ENCODE data around the gene CBS. TPM values are rescaled to one million over a fixed set of nuclear protein-coding genes. Genes with fewer than 3 reads are reported as not detected.
"Not testable (repeated sequence)": the region's sequence is repeated elsewhere in the genome, so short reads cannot be mapped to it uniquely, and the experiment has no call there.

CBS gene
- total RNA-seq, 2 donors from 2014 or later: 8.3 to 9.3 TPM

DNA sequence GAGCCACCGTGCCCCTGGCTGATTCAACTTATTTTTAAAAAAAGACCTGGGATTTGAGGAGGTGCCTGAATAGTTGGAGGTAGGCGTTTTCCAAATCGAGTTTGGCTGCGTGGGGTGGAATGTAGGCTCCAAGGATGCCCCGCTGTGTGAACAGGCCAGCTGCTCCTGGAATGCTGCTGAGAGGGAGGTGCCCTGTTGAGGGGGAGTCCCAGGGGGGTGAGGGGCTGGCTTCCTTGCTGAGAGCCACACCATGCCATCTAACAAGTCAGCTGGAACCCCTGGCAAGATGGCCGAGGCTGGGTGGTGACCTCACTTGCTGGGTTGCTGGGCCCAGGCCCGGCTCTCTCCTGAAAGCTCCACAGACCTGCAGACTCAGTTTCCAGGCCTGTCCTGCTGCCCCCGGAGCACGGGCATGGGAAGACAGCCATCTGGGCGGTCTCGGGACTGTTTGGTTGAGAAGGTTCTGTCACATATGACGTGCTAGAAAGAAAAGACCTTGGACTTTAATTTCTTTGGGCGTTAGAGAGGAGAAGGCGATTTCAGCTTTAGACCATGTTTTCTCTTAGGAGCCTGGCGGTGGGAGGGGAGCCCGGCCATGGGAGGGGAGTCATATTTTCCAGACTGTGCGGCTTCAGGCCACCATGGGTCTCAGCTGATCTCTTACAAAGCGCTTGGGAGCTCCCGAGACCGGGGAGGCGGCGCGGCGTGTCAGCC is 7.1 kb upstream of the CBS start:
- not testable (repeated sequence) for H3K4me3 ChIP-seq; H3K4me1 ChIP-seq; DNase-seq (ENCODE audit: low spot score); H3K9me3 ChIP-seq; H3K27me3 ChIP-seq; H3K36me3 ChIP-seq; H3K27ac ChIP-seq

DNA sequence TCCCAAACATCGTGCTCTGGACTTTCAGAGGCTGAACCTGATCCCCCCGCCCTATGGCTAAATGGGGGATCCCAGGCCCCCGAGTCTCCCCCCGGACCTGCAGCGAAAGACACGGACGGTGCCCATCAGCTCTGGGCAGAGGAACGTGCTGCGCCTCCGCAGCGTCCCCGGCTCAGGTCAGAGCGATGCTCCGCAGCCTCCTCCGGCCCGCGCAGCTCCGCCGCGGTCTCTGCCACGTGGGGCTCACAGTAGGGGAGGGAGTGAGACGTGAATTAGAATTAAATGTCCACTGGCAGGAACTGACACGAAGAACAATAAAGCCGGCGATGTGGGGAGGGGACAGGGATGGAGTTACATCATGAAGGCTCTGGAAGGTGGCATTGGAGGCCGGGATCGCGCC is 1.0 kb upstream of the CBS start:
- H3K27me3 ChIP-seq; DNase-seq (ENCODE audit: low spot score); H3K9me3 ChIP-seq; H3K4me1 ChIP-seq; H3K36me3 ChIP-seq; H3K27ac ChIP-seq; H3K4me3 ChIP-seq: not testable (repeated sequence)

GRCh38 chr21:43076023-43076637 is 495 bp upstream of the CBS start:
- H3K4me1 ChIP-seq; H3K27me3 ChIP-seq; H3K4me3 ChIP-seq; H3K27ac ChIP-seq; H3K36me3 ChIP-seq; H3K9me3 ChIP-seq; DNase-seq (ENCODE audit: low spot score): not testable (repeated sequence)

DNA sequence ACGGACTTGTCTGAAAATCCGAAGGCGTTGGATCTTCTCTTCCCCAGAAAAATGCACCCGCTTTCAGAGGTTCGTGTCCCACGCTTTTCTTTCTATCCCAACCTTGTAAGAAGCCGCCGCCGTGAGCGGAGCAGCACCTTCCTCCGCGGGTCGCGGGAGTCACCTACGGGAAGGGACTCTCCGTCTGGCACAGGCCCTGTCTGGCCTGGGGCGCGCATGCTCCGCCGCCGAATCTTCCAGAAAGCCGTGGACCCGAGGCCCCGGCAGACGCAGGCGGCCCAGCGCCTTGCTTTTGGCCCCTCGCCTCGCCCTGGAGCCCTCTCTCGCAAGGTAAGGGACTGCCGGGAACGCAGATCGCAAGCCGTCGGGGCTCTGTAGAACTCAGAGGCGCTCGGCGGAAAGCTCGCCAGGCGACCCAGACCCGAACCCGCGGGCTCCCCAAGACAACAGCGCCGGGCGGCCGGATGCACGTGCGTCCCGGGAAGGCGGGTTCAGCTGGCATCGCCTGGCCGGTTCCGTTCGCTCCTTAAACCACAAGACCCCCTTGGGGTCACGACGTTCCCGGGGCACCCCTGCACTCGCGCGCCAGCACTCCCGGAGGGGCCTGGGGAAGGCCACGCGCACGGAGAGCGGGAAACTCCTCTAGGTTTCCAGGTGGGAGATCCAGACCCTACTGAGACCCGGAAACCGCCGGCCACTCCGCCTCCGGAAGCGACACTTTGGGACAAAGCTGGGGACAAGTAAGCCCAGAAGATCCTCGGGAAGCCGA is 1.1 kb downstream of the CBS start:
- not testable (repeated sequence) for H3K27me3 ChIP-seq; DNase-seq (ENCODE audit: low spot score); H3K4me1 ChIP-seq; H3K36me3 ChIP-seq; H3K4me3 ChIP-seq; H3K9me3 ChIP-seq; H3K27ac ChIP-seq

GRCh38 chr21:43072742-43073141 is 2.9 kb downstream of the CBS start:
- H3K9me3 ChIP-seq; DNase-seq (ENCODE audit: low spot score); H3K4me3 ChIP-seq: not testable (repeated sequence)

GRCh38 chr21:43069682-43070081 is 6.0 kb downstream of the CBS start:
- not testable (repeated sequence) for DNase-seq (ENCODE audit: low spot score); H3K36me3 ChIP-seq; H3K4me3 ChIP-seq; H3K9me3 ChIP-seq; H3K4me1 ChIP-seq; H3K27ac ChIP-seq; H3K27me3 ChIP-seq

More at GRCh38 chr21:43072742-43073141, 2.9 kb downstream of the CBS start:
- not testable (repeated sequence) for H3K4me1 ChIP-seq, H3K27ac ChIP-seq, H3K36me3 ChIP-seq, H3K27me3 ChIP-seq

DNA sequence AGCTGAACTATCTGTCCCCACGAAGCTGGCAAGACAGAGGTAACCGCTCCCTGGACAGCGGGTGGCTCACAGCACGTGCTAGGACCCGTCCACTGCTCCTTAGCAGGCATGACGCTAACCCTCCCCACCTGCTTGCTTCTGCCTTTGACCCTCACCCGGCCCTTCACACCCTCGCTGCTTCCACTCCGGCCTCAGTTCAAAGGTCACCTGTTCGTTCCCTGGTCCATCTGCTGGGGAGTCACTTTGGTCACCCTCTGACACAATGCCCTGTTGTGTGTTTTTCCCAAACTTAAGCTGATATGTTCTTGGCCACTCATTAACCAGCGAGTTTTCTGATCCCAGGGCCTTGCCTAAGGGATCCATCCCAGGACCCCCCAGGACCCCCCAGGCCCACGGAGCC is 7.6 kb downstream of the CBS start:
- H3K27ac ChIP-seq; DNase-seq (ENCODE audit: low spot score); H3K4me3 ChIP-seq; H3K36me3 ChIP-seq; H3K4me1 ChIP-seq; H3K27me3 ChIP-seq; H3K9me3 ChIP-seq: not testable (repeated sequence)

DNA sequence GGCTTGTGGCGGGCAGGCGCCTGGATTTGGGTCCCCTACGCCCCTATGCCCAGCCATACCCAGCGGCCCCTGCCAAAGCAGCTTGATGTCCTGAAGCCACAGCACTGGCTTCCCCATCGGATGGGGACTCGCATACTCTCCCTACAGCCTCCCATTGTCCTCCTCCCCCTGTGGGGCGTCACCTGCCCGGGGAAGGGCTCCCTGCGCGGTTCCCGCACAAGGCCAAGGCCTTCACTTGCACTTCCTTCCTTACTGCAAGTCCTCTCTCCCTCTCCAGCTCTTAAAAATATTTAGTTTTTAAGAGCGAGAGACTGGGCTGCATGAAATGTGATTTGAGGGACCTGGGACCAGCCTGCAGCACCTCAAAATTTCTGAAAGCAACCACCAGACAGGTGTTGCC is 8.9 kb downstream of the CBS start:
- not testable (repeated sequence) for H3K9me3 ChIP-seq; H3K4me1 ChIP-seq; H3K27me3 ChIP-seq; H3K36me3 ChIP-seq; H3K27ac ChIP-seq; H3K4me3 ChIP-seq; DNase-seq (ENCODE audit: low spot score)

DNA sequence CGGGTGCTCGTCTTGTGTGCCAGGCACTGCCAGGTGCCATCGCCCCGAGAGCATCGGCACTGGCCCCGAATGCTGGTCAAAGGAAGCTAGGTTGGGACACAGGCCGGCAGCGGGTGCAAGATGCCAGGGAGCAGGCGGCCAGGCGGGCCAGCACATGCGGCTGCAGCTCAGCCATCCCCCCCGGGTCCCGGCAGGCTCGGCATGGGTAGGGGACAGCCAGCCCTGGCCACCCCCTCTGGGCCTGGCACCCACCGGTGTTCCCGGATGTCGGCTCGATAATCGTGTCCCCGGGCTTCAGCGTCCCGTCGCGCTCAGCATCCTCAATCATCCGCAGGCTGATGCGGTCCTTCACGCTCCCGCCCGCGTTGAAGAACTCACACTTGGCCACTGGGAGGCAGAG is 9.6 kb downstream of the CBS start:
- not testable (repeated sequence) for H3K27me3 ChIP-seq; H3K9me3 ChIP-seq; H3K27ac ChIP-seq; H3K4me1 ChIP-seq; H3K4me3 ChIP-seq; H3K36me3 ChIP-seq; DNase-seq (ENCODE audit: low spot score)

GRCh38 chr21:43064265-43064917 is 11.2 kb downstream of the CBS start:
- not testable (repeated sequence) for H3K36me3 ChIP-seq; H3K9me3 ChIP-seq; H3K27me3 ChIP-seq; H3K27ac ChIP-seq; H3K4me1 ChIP-seq; H3K4me3 ChIP-seq; DNase-seq (ENCODE audit: low spot score)

DNA sequence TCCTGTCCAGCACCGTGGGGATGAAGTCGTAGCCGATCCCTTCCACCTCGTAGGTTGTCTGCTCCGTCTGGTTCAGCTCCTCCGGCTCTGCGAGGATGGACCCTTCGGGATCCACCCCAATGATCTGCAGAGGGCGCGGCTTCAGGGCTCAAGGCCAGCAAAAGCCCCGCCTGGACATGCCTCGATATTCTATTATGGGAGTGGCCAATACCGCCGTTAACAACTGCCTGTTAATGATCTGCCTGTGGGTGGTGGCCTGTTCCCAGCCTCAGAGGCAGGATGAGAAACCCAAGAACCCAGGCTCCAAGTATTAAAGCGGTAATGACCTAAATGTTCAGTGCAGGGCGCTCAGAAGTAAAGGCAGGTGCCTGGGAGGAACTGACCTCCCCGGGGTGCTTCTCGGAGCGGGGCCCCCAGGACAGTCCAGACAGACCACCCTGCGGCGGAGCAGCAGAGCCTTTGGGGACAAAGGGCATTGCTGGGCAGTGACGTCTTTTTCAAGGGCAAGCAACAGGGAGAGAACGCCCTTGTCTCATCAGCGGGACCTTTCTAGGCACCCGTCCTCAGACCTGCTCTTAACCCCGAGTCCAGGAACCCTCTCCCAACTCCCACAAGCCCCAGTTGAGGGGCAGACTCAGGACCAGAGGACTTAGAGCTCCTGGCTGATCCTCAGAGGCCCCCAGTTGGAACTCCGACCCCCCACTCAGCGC is 12.5 kb downstream of the CBS start:
- not testable (repeated sequence) for H3K36me3 ChIP-seq; H3K4me3 ChIP-seq; DNase-seq (ENCODE audit: low spot score); H3K9me3 ChIP-seq; H3K27me3 ChIP-seq; H3K4me1 ChIP-seq; H3K27ac ChIP-seq

DNA sequence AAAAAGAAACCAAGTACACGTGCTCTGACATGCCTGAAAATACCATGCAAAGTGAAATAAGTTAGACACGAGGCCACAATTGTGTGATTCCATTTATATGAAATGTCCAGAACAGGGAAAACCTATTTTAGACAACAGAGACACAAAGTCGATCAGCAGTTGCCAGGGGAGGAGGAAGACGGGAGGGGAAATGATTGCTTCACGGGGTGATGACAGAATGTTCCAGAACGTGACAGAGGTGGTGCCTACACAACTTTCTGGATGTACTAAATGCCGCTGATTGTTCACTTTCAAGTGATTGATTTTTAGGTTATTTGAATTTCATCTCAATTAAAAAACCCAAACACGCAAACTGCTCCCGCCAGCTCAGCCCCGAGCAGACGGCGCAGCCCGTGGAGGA is 22.5 kb downstream of the CBS start:
- not testable (repeated sequence) for H3K4me1 ChIP-seq; H3K27ac ChIP-seq; DNase-seq (ENCODE audit: low spot score); H3K9me3 ChIP-seq; H3K4me3 ChIP-seq; H3K36me3 ChIP-seq; H3K27me3 ChIP-seq

DNA sequence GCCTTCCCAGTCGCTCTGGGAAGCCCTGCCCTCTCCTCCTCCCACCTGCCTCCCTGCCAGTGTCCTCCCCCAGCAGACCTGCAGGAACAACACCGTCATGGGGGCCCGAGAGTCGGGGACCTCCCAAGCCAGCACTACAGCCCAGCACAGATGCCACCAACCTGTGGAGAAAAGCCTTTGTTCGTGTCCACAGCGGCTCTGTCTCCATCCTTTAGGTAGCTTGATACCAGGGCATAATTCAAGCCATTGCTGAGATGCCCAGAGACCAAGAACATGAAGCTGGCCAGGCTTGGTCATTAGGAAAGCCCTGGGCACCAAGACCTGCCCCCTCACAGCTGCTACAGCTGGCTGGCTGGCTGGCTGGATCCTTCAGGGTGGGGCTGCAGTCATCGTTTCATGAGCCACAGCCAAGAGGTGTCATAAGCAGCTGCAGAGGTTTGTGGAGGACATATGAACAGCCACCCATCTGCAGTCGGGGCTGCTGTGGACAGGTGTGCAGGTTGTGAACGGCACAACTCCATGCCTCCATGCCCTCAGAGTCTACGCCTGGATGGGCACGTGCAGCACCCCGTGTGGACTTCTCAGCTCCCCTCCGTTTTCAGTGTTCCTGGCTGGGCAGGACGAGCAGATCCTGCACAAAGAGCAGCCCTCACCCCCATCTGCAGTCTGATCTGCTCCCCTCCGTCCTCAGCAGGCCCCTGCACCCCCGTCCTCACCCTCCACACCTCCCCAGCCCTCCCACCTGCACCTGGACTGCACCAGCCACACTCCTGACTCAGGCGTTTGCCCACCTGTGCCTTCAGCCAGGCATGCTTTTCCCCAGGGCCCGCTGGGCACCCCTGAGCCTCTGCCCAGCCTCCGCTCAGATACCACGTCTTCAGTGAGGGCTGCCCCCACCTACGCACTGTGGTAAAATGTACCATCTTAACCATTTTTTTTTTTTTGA is 29.5 kb downstream of the CBS start:
- not testable (repeated sequence) for H3K9me3 ChIP-seq; H3K4me3 ChIP-seq; H3K27me3 ChIP-seq; H3K4me1 ChIP-seq; DNase-seq (ENCODE audit: low spot score); H3K27ac ChIP-seq; H3K36me3 ChIP-seq

Measured in right atrium auricular region (tissue), 2 donors.